HG03095 (cell line): ENCODE results near the gene UBE2J1.

Experiments
- ATAC-seq: cut with Tn5 transposase; IDR thresholded peaks from one replicate; pipeline ENCODE4 v1.9.1; 2021; ENCODE audit warnings: moderate library complexity; ENCODE audit not compliant: unreplicated experiment

Gene UBE2J1

GRCh38 chr6:89368107-89368506 is 15.6 kb upstream of the UBE2J1 start:
- no peak for ATAC-seq

- ATAC-seq = no peak
Measured at GRCh38 chr6:89364586-89364985, 12.1 kb upstream of the UBE2J1 start.

- no peak for ATAC-seq
Measured at GRCh38 chr6:89361171-89361570, 8.6 kb upstream of the UBE2J1 start.

- ATAC-seq = peak; percentile 52
Measured at GRCh38 chr6:89360415-89360999, 8.0 kb upstream of the UBE2J1 start.

- ATAC-seq = no peak
Measured at GRCh38 chr6:89359561-89359960, 7.0 kb upstream of the UBE2J1 start.

GRCh38 chr6:89357390-89357789 is 4.9 kb upstream of the UBE2J1 start:
- peak; percentile 40 for ATAC-seq

- no peak for ATAC-seq
Measured at GRCh38 chr6:89356642-89357170, 4.2 kb upstream of the UBE2J1 start.

- no peak for ATAC-seq
Measured at GRCh38 chr6:89355511-89356194, 3.1 kb upstream of the UBE2J1 start.

GRCh38 chr6:89353702-89354392 is 1.3 kb upstream of the UBE2J1 start:
- ATAC-seq = no peak

- ATAC-seq = no peak
Measured at GRCh38 chr6:89353118-89353556, 615 bp upstream of the UBE2J1 start.

- ATAC-seq = no peak
Measured at GRCh38 chr6:89351671-89352277, 748 bp downstream of the UBE2J1 start.

- ATAC-seq = peak; percentile 40
Measured at GRCh38 chr6:89350281-89350966, 2.1 kb downstream of the UBE2J1 start.

GRCh38 chr6:89348372-89348771 is 4.2 kb downstream of the UBE2J1 start:
- ATAC-seq = no peak

GRCh38 chr6:89347825-89348224 is 4.7 kb downstream of the UBE2J1 start:
- no peak for ATAC-seq

GRCh38 chr6:89346433-89346832 is 6.1 kb downstream of the UBE2J1 start:
- no peak for ATAC-seq

GRCh38 chr6:89339565-89339964 is 13.0 kb downstream of the UBE2J1 start:
- no peak for ATAC-seq

GRCh38 chr6:89335164-89335563 is 17.4 kb downstream of the UBE2J1 start:
- no peak for ATAC-seq

- no peak for ATAC-seq
Measured at GRCh38 chr6:89330910-89331309, 21.6 kb downstream of the UBE2J1 start.

- ATAC-seq = no peak
Measured at GRCh38 chr6:89328976-89329375, 23.5 kb downstream of the UBE2J1 start.

GRCh38 chr6:89324304-89324703 is 28.2 kb downstream of the UBE2J1 start:
- ATAC-seq = no peak

GRCh38 chr6:89323511-89323971 is 29.0 kb downstream of the UBE2J1 start:
- no peak for ATAC-seq
